Measurements from ENCODE around the gene CPNE2.

The CPNE2 gene

DNA sequence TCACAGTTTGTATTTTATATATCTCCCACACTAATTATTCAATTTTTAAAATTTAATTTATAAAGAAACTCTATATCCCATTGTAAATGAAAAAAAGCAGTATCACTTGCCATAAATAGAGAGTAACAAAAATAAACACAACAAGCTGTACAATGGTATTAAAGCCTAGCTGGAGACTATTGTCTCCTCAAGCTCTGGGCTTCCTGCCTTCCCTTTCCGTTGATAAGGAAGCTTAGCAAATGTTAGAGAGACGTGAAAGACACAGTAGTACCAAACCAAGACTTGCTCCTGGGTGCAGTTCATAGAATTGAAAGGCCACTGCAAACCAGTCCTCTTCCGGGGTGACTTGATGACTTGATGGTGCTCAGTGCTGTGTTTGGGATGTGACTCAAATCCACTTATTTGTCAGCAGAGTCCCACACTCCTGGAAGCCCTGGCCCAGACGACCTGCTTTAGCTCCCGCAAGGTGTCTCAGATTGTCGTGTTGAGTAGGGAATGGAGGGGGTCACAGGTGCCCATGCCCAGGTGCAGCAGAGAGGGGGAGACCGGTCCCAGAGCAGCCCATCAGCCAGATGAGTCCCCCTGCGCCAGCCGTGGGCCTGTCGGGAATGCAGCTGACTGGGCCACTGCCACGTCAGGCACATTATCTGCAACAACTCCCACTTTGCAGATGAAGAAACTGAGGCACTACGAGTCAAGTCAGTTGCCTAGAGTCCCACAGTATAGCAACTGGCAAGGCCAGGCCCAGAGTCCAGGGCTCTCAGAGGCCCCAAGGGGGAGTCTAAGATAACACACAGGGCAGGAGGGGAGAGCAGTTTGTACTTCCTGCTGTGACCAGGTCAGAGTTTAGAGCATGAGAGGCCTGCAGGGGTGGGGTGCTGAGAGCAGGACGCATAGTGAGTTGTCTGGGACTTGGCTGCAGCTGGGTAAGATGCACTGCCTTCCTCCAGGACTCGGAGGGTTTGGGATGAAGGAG is 53.0 kb downstream of the CPNE2 start:
- Mint-ChIP-seq H3K27ac (no peak overlapping the region), H3K4me3 (no peak overlapping the region), H3K27me3 (no peaks in the 10 kb centered on the region), H3K9me3 (no peaks in the 10 kb centered on the region), H3K4me1 (peaks cover 40 to 55% of the 10 kb centered on the region in 2 donors), H3K36me3 (peaks cover 23 to 31% of the 10 kb centered on the region in 2 donors)
- no peak for ATAC-seq (replicated peaks)
- no peak for DNase-seq

DNA sequence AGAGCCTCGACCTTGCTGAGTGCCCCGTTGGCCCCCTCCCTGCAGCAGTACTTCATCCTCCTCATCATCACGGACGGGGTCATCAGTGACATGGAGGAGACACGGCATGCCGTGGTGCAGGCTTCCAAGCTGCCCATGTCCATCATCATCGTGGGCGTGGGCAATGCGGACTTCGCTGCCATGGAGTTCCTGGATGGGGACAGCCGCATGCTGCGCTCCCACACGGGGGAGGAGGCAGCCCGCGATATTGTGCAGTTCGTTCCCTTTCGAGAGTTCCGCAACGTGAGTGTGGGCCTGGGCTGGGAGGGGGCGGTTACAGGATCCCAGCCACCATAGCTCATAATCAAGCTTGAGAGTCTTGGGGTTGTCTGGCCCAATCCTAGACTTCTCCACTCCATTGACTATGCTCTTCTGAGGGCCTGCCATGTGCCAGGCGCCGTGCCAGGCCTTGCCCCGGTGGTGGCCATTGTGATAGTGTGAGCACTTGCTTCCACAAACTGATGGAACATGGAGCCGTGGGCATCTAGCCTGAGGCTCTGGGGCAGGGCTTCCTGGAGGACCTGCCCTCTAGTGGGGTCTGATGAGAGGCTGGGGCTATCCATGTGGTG is 53.8 kb downstream of the CPNE2 start:
- H3K27ac Mint-ChIP-seq = no peak overlapping the region
- peaks cover 36 to 49% of the 10 kb centered on the region in 2 donors for H3K4me1 Mint-ChIP-seq
- no peaks in the 10 kb centered on the region for H3K27me3 Mint-ChIP-seq
- no peak overlapping the region for H3K4me3 Mint-ChIP-seq
- ATAC-seq (replicated peaks) (no peak), DNase-seq (no peak)
- H3K36me3 Mint-ChIP-seq = peaks cover 23 to 37% of the 10 kb centered on the region in 2 donors
- H3K9me3 Mint-ChIP-seq = no peaks in the 10 kb centered on the region

DNA sequence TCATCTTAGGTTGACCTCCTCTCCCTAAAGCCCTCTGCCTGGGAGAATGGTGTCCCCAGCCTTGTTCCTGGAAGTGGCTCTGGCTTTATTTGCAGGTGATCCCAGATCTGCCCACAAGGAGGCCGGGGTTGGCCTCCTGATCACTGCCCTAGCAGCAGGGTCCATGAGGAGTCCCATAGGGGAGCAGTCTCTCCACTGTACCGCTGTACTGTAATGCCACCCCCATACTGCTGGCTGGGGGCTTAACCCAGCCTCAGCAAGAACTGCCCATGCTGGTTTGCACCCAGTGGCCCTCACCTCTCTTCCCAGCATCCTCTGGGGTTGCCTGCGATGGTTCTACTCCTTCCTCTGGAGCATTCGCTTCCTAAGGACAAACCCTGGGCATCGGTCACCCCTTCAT is 54.4 kb downstream of the CPNE2 start:
- no peaks in the 10 kb centered on the region for H3K9me3 Mint-ChIP-seq
- H3K4me3 Mint-ChIP-seq = no peak overlapping the region
- no peaks in the 10 kb centered on the region for H3K27me3 Mint-ChIP-seq
- H3K4me1 Mint-ChIP-seq = peaks cover 32 to 43% of the 10 kb centered on the region in 2 donors
- H3K27ac Mint-ChIP-seq = no peak overlapping the region
- ATAC-seq (replicated peaks) (no peak), DNase-seq (no peak)
- peaks cover 23 to 41% of the 10 kb centered on the region in 2 donors for H3K36me3 Mint-ChIP-seq

DNA sequence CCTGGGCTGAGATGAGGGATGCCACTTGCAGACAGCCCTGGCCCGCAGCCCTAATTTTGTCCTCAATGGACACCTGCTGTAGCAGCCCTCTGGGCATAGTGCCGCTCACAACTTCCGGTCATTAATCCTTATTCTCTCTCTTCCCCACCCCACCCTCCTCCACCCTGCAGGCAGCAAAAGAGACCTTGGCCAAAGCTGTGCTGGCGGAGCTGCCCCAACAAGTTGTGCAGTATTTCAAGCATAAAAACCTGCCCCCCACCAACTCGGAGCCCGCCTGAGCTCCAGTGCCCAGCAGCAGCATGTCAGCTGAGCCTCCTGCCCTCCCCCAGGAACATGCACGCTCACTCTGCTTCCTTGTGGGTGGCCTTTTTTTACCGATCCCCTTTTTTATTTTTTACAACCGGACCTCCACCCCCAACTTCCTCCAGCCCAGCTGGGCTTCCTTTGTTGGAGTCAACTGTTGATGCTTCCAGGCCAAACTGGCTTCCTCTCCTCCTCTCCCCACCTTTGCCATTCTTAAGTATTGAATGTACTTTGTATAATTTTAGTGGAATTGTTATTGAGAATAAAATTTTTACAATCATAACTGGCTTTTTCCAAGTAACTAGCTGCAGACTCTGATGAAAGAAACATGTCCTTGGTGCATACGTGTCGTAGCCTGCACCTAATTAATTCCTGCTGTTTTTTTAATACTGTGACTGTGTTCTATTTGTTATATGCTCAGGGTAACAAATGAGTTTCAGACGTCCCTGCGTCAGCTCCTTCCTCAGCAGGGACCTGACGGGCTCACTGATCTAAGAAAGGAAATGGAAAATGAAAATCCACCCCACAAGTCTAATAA is 55.2 kb downstream of the CPNE2 start:
- DNase-seq (no peak), ATAC-seq (replicated peaks) (peak; percentile 35 to 48)
- peak overlapping the region; percentile 86 for H3K27ac Mint-ChIP-seq
- peaks cover 25 to 34% of the 10 kb centered on the region in 2 donors for H3K4me1 Mint-ChIP-seq
- peaks cover 23 to 44% of the 10 kb centered on the region in 2 donors for H3K36me3 Mint-ChIP-seq
- H3K4me3 Mint-ChIP-seq = peak overlapping the region in 1 of 2 donors; percentile 36
- H3K27me3 Mint-ChIP-seq = no peaks in the 10 kb centered on the region
- H3K9me3 Mint-ChIP-seq = no peaks in the 10 kb centered on the region

DNA sequence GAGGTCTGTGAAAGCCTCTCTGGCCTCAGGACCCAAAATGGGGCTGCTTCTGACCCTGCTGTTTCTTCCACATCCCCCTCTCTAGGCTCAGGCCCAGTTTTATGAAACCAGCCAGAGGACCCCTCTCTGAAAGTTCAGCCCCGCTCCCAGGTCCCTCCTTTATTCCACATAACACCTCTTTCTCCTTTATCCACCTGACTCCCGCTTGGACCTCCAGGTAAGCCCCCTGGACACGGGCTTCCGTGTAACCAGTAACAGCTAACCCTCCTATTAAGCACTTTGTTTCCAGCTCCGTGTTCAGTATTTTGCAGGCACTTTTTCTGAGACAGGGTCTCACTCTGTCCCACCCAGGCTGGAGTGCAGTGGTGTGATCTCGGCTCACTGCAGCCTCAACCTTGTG is 56.1 kb downstream of the CPNE2 start:
- Mint-ChIP-seq H3K4me3 (peak overlapping the region in 1 of 2 donors; percentile 2), H3K9me3 (no peaks in the 10 kb centered on the region), H3K27ac (peak overlapping the region; percentile 1), H3K36me3 (peaks cover 29 to 52% of the 10 kb centered on the region in 2 donors), H3K27me3 (no peaks in the 10 kb centered on the region), H3K4me1 (peaks cover 25 to 29% of the 10 kb centered on the region in 2 donors)
- ATAC-seq (replicated peaks) = peak in 1 of 2 donors; percentile 24
- no peak for DNase-seq

DNA sequence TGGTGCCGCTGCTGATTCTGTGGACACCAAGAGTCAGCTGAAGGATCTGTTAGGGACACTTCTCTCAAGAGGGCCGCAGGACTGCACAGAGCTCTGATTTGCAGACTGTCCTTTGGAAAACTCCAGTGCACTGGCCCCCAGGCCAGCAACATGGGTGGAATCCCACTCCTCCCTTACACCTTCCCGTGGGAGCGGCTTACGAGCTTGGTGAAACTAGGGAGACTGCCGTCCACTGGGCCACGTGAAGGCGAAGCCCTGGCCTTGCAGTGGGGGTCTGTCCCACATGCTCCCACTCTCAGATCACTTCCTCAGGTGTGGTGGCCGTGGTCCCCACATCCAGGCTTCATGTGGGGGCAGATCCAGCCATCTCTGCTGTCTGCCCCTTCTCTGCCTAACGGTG is 57.0 kb downstream of the CPNE2 start:
- H3K36me3 Mint-ChIP-seq = peaks cover 35 to 61% of the 10 kb centered on the region in 2 donors

DNA sequence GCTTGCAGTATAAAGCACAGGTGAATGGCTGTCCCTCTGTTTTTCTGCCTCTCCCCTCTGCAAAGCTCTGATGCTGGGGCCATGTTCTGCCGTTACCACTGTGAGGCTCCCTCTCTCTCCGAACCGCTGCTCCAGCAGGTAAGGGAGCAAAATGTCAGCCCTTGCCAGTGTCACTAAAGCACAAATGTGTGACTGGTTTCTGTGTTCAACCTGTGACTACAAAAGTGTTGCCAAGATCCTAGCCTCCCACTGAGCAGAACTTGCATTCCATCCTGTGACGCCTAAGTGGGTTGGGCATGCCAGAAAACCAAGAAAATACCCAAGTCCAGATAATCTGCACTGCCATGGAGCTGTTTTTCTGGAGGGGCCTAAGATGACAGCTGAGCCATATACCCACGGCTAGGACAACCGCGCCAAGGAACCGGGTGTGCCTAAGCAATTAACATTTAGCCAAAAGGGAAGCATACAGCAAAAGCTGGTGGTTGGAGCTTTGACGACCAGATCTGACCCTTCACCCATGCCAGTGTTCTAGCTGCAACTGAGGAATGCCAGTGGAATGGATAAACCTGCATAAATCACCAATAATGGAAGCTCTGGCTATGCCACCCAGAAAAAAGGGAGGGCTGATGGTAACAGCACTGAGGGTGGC is 58.4 kb downstream of the CPNE2 start:
- Mint-ChIP-seq H3K27me3 (no peaks in the 10 kb centered on the region), H3K4me1 (peaks cover 22 to 28% of the 10 kb centered on the region in 2 donors), H3K36me3 (peaks cover 28 to 63% of the 10 kb centered on the region in 2 donors), H3K9me3 (no peaks in the 10 kb centered on the region), H3K4me3 (no peak overlapping the region), H3K27ac (no peak overlapping the region)
- no peak for ATAC-seq (replicated peaks)
- no peak for DNase-seq

More for the DNA sequence above, 57.0 kb downstream of the CPNE2 start:
- Mint-ChIP-seq H3K4me1 (peaks cover 25 to 29% of the 10 kb centered on the region in 2 donors), H3K4me3 (no peak overlapping the region), H3K27me3 (no peaks in the 10 kb centered on the region), H3K27ac (no peak overlapping the region), H3K9me3 (no peaks in the 10 kb centered on the region)
- ATAC-seq (replicated peaks) (no peak), DNase-seq (no peak)

DNA sequence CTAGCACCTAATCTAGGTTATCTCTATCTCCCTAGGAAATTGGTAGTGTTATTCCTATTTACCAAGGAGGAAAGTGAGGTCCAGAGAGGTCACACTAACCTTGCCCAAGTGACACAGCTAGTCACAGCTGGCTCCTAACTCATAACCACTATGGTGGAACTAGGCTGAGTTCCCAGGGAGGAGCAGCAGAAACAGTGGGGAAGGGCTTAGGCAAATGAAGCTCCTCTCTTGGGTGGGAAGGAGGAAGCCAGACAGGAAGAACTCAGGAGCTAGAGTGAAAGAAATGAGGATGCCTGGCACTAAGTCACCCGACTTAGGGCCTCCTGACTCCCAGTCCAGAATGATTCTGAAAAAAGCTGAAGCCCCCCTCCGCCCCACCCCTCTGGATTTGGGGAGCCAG is 59.0 kb downstream of the CPNE2 start:
- Mint-ChIP-seq H3K27ac (peak overlapping the region; percentile 10), H3K36me3 (peaks cover 26 to 69% of the 10 kb centered on the region in 2 donors), H3K4me3 (no peak overlapping the region), H3K9me3 (no peaks in the 10 kb centered on the region), H3K4me1 (peaks cover 22 to 23% of the 10 kb centered on the region in 2 donors), H3K27me3 (no peaks in the 10 kb centered on the region)
- ATAC-seq (replicated peaks) = no peak
- no peak for DNase-seq

DNA sequence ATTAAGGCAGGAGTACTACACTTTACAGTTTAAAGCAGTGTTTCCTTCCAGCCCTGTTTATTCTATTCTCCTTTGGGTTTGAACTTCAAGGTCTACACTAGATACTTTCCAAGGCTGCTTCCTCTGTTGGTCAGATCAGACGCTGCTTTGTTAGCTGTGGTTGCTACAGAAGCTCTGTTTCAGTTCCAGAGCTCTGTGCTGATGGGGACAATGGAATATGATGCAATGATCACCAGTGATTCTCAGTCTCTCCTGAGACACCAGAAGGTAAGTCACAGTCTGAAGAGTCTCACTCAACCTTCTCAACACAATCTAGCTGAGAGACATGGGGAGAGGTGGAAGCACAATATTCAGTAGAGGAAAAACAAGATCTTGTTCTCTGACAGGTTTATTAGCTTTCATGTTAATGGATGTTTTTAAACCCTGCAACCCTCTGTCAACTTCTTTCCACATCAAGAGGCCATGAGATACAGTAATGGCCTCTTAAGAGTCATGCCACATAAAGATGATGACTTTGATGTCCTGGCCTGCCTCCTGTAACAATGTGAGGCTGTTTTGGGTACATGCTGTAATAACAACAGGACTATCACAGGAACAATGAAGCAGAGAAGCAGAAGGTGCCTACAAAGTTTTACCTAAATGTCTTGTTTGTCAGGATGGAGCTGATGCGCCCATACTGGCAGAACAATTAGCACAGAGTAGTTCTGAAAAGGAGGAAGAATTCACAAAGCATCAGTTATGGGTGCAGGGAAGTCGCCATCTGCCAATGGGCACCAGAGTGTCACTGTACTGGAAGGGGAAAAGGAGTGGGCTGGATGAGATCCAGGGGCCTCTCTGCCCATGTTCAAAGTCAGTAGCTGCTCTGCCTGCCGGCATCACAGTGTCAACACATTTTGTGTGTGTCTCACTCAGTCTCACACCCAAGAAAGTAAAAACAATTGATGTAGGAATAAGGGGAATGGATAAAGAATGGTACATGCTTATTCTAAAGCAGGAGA is 60.0 kb downstream of the CPNE2 start:
- Mint-ChIP-seq H3K4me1 (peaks cover 13 to 14% of the 10 kb centered on the region in 2 donors), H3K27ac (peak overlapping the region; percentile 68), H3K27me3 (no peaks in the 10 kb centered on the region), H3K9me3 (no peaks in the 10 kb centered on the region), H3K36me3 (peaks cover 29 to 74% of the 10 kb centered on the region in 2 donors), H3K4me3 (no peak overlapping the region)
- no peak for ATAC-seq (replicated peaks)
- DNase-seq = no peak

DNA sequence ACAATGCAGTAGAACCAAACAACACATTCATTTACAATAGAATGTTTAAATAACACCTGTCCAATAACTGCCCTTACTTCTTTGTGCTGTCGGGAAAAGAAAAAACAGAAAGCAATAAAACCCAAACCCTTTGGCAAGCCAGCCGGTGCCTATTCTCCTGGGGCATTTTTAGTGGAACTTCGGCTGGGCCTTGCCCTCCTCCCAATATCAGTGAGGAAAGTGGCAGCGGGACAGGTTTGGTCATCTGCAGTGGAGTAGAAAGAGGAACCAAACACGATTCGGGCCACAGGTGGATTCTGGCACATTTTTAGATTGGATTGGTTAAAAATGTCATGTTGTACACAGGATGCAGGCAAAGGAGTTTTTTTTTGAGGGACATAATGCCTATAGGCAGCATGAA is 61.5 kb downstream of the CPNE2 start:
- ATAC-seq (replicated peaks) (no peak), DNase-seq (no peak)
- Mint-ChIP-seq H3K4me3 (no peak overlapping the region), H3K27me3 (no peaks in the 10 kb centered on the region), H3K4me1 (no peaks in the 10 kb centered on the region), H3K9me3 (no peaks in the 10 kb centered on the region), H3K27ac (no peak overlapping the region), H3K36me3 (peaks cover 36 to 72% of the 10 kb centered on the region in 2 donors)

DNA sequence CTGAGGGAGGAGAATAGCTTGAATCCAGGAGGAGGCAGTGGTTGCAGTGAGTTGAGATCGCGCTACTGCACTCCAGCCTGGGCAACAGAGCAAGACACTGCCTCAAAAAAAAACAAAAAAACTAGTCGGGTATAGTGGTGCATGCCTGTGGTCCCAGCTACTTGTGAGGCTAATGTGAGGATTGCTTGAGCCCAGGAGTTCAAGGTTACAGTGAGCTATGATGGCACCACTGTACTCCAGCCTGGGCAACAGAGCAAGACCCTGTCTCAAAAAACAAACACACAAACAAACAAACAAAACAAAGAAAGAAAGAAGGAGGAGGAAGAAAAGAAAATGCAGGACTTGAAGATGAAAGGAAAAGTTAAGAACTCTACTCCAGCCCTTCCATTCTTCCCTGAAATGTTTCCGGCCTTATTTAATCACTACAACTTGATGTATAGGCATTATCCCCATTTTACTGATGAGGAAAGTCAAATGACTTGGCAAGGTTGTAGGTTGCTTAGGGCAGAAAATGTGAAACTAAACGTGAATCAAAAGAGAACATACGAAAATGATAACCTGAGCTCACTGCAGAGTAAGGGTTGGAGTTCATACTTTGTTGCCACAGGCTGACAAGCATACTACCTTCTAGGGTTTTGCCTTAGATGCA is 63.4 kb downstream of the CPNE2 start:
- no peaks in the 10 kb centered on the region for H3K27me3 Mint-ChIP-seq
- no peaks in the 10 kb centered on the region for H3K4me1 Mint-ChIP-seq
- no peak overlapping the region for H3K27ac Mint-ChIP-seq
- H3K4me3 Mint-ChIP-seq = no peak overlapping the region
- ATAC-seq (replicated peaks) (no peak), DNase-seq (no peak)
- peaks cover 47 to 72% of the 10 kb centered on the region in 2 donors for H3K36me3 Mint-ChIP-seq
- no peaks in the 10 kb centered on the region for H3K9me3 Mint-ChIP-seq

DNA sequence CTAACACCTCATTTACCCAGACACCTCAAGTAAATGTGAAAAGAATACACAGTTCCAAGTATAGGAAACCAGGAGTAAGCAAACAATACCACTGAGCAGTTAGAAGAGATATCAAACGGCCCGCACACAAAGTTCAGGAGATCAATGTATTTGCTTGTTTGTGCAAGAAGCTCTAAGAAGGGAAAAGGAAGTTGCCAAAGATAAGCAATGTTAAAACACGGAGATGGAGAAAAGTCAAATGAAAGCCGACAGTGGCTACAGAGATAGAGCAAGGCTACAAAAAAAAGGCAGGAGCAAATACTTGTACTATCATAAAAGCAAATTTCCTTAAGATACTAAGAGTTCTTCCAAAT is 63.9 kb downstream of the CPNE2 start:
- Mint-ChIP-seq H3K27me3 (no peaks in the 10 kb centered on the region), H3K4me1 (no peaks in the 10 kb centered on the region), H3K9me3 (no peaks in the 10 kb centered on the region), H3K36me3 (peaks cover 49 to 69% of the 10 kb centered on the region in 2 donors), H3K4me3 (no peak overlapping the region), H3K27ac (no peak overlapping the region)
- ATAC-seq (replicated peaks) (no peak), DNase-seq (no peak)

All from stimulated activated naive B cell treated with anti-CD40 and anti-IgM and Interleukin-4, amounts not matched to agents 10 μg/mL and 1 μg/mL and 100 μg/mL, for 72 hours (primary cell).